NT2/D1 (cell line): ENCODE data around the gene TBC1D17.

Experiments used
- DNase-seq: peaks from one replicate; pipeline ENCODE4 v3.0.0-alpha.2; 2011; ENCODE audit warnings: low read depth, low spot score
- H3K27me3 ChIP-seq: 2 replicates; pipeline ENCODE4 v1.6.0; 2011; ENCODE audit warnings: mild to moderate bottlenecking; ENCODE audit not compliant: insufficient read length, insufficient read depth
- H3K36me3 ChIP-seq: 2 replicates; pipeline ENCODE4 v1.6.1; 2011; ENCODE audit warnings: mild to moderate bottlenecking, low read length, mixed read lengths; ENCODE audit not compliant: insufficient read depth, insufficient read length
- H3K4me1 ChIP-seq: 2 replicates; pipeline ENCODE4 v1.5.1; 2011; ENCODE audit not compliant: insufficient read depth, insufficient read length
- H3K4me3 ChIP-seq: 2 replicates; pipeline ENCODE4 v1.5.1; 2011; ENCODE audit warnings: low read depth; ENCODE audit not compliant: insufficient read length
- H3K9ac ChIP-seq: 2 replicates; pipeline ENCODE4 v1.6.0; 2011; ENCODE audit warnings: low read depth; ENCODE audit not compliant: insufficient read length
- H3K9me3 ChIP-seq: 2 replicates; pipeline ENCODE4 v1.5.1; 2011; ENCODE audit warnings: mild to moderate bottlenecking, low read length; ENCODE audit not compliant: insufficient read depth
- SUZ12 ChIP-seq: IDR thresholded peaks from 2 replicates; pipeline ENCODE4 v1.6.1; 2011; ENCODE audit not compliant: insufficient read length, insufficient read depth; ENCODE audit errors: extremely low read depth
- YY1 ChIP-seq: IDR thresholded peaks from 2 replicates; pipeline ENCODE4 v1.6.1; 2011; ENCODE audit not compliant: insufficient read length, insufficient read depth
- ZNF274 ChIP-seq: IDR thresholded peaks from 2 replicates; pipeline ENCODE4 v1.6.1; 2011; ENCODE audit warnings: mild to moderate bottlenecking, low read depth, low read length

The TBC1D17 gene

GRCh38 chr19:49835562-49835961, 41.9 kb upstream of the TBC1D17 start:
- DNase-seq, result no peak
- no peak for TF ChIP-seq SUZ12
- TF ChIP-seq ZNF274, result no peak
- TF ChIP-seq YY1, result no peak
- no peak overlapping the region for H3K9ac ChIP-seq
- no peaks in the 10 kb centered on the region for H3K27me3 ChIP-seq
- no peak overlapping the region for H3K4me3 ChIP-seq
- H3K36me3 ChIP-seq, result peaks cover 89% of the 10 kb centered on the region
- H3K9me3 ChIP-seq, result no peaks in the 10 kb centered on the region
- H3K4me1 ChIP-seq, result peaks cover 4% of the 10 kb centered on the region

- DNase-seq, result no peak
These were observed 41.1 kb upstream of the TBC1D17 start for GRCh38 chr19:49836176-49837008.

GRCh38 chr19:49837009-49837310, 40.5 kb upstream of the TBC1D17 start:
- no peak overlapping the region for H3K4me3 ChIP-seq
- no peak for TF ChIP-seq YY1
- TF ChIP-seq ZNF274, result no peak
- no peak for TF ChIP-seq SUZ12
- no peaks in the 10 kb centered on the region for H3K9me3 ChIP-seq
- H3K36me3 ChIP-seq, result peaks cover 85% of the 10 kb centered on the region
- no peaks in the 10 kb centered on the region for H3K27me3 ChIP-seq
- DNase-seq, result no peak
- H3K9ac ChIP-seq, result no peak overlapping the region
- peaks cover 4% of the 10 kb centered on the region for H3K4me1 ChIP-seq

More at GRCh38 chr19:49836176-49837008, 41.1 kb upstream of the TBC1D17 start:
- no peak overlapping the region for H3K9ac ChIP-seq
- H3K9me3 ChIP-seq, result no peaks in the 10 kb centered on the region
- no peak overlapping the region for H3K4me3 ChIP-seq
- H3K36me3 ChIP-seq, result peaks cover 87% of the 10 kb centered on the region
- peaks cover 4% of the 10 kb centered on the region for H3K4me1 ChIP-seq
- H3K27me3 ChIP-seq, result no peaks in the 10 kb centered on the region
- TF ChIP-seq SUZ12, result no peak
- no peak for TF ChIP-seq YY1

- no peak for DNase-seq
- H3K36me3 ChIP-seq, result peaks cover 83% of the 10 kb centered on the region
- H3K9me3 ChIP-seq, result no peaks in the 10 kb centered on the region
- H3K4me3 ChIP-seq, result no peak overlapping the region
- peaks cover 4% of the 10 kb centered on the region for H3K4me1 ChIP-seq
- TF ChIP-seq ZNF274 (no peak), SUZ12 (no peak), YY1 (no peak)
- no peak overlapping the region for H3K9ac ChIP-seq
- H3K27me3 ChIP-seq, result no peaks in the 10 kb centered on the region
These were observed 40.1 kb upstream of the TBC1D17 start for GRCh38 chr19:49837425-49837824.

- no peak for DNase-seq
- peaks cover 68% of the 10 kb centered on the region for H3K36me3 ChIP-seq
- no peaks in the 10 kb centered on the region for H3K9me3 ChIP-seq
- no peak overlapping the region for H3K9ac ChIP-seq
- H3K4me3 ChIP-seq, result no peak overlapping the region
- peaks cover 4% of the 10 kb centered on the region for H3K4me1 ChIP-seq
- TF ChIP-seq ZNF274 (no peak), YY1 (no peak), SUZ12 (no peak)
- no peaks in the 10 kb centered on the region for H3K27me3 ChIP-seq
These were observed 38.5 kb upstream of the TBC1D17 start for GRCh38 chr19:49838885-49839588.

GRCh38 chr19:49839713-49840112, 37.8 kb upstream of the TBC1D17 start:
- no peaks in the 10 kb centered on the region for H3K9me3 ChIP-seq
- TF ChIP-seq SUZ12, result no peak
- no peak for TF ChIP-seq ZNF274
- H3K4me1 ChIP-seq, result peaks cover 4% of the 10 kb centered on the region
- H3K4me3 ChIP-seq, result no peak overlapping the region
- no peak for DNase-seq
- H3K9ac ChIP-seq, result no peak overlapping the region
- H3K27me3 ChIP-seq, result no peaks in the 10 kb centered on the region
- peaks cover 62% of the 10 kb centered on the region for H3K36me3 ChIP-seq

GRCh38 chr19:49840321-49840720, 37.2 kb upstream of the TBC1D17 start:
- H3K27me3 ChIP-seq, result no peaks in the 10 kb centered on the region
- H3K4me3 ChIP-seq, result no peak overlapping the region
- peaks cover 4% of the 10 kb centered on the region for H3K4me1 ChIP-seq
- peaks cover 56% of the 10 kb centered on the region for H3K36me3 ChIP-seq
- H3K9me3 ChIP-seq, result no peaks in the 10 kb centered on the region
- DNase-seq, result no peak
- no peak for TF ChIP-seq ZNF274
- TF ChIP-seq SUZ12, result no peak
- no peak for TF ChIP-seq YY1
- no peak overlapping the region for H3K9ac ChIP-seq
